HUES6 (cell line): Measurements from ENCODE around the gene NRP2.

Experiments
- H3K27ac ChIP-seq: 2 replicates; pipeline ENCODE4 v1.7.0; 2013; ENCODE audit warnings: low read depth, mild to moderate bottlenecking, low read length, inconsistent platforms
- H3K27me3 ChIP-seq: 2 replicates; pipeline ENCODE4 v1.6.1; 2013; ENCODE audit warnings: low read length; ENCODE audit not compliant: control insufficient read depth, insufficient read depth
- H3K36me3 ChIP-seq: 2 replicates; pipeline ENCODE4 v1.6.1; 2013; ENCODE audit warnings: low read length; ENCODE audit not compliant: control insufficient read depth, insufficient read depth
- H3K4me1 ChIP-seq: 2 replicates; pipeline ENCODE4 v1.6.1; 2013; ENCODE audit warnings: low read length; ENCODE audit not compliant: control insufficient read depth, insufficient read depth
- H3K4me3 ChIP-seq: 2 replicates; pipeline ENCODE4 v1.5.1; 2013; ENCODE audit warnings: low read depth, low read length
- H3K9ac ChIP-seq: one replicate; pipeline ENCODE4 v1.6.1; 2013; ENCODE audit warnings: mild to moderate bottlenecking, low read length
- H3K9me3 ChIP-seq: 2 replicates; pipeline ENCODE4 v1.6.1; 2013; ENCODE audit warnings: low read depth, low read length; ENCODE audit not compliant: control insufficient read depth, insufficient read depth

NRP2 gene

GRCh38 chr2:205733082-205733481, 50.8 kb downstream of the NRP2 start:
- Histone ChIP-seq H3K4me1 (peaks cover 60% of the 10 kb centered on the region), H3K9me3 (no peaks in the 10 kb centered on the region), H3K4me3 (no peak overlapping the region), H3K36me3 (peaks cover 39% of the 10 kb centered on the region), H3K27me3 (no peaks in the 10 kb centered on the region), H3K27ac (0 out of 2 replicates have a peak overlapping the region, but pooled peaks have one; percentile 45), H3K9ac (no peak overlapping the region)

GRCh38 chr2:205733648-205734047, 51.3 kb downstream of the NRP2 start:
- Histone ChIP-seq H3K9ac (no peak overlapping the region), H3K27ac (0 out of 2 replicates have a peak overlapping the region, but pooled peaks have one; percentile 45), H3K27me3 (no peaks in the 10 kb centered on the region), H3K9me3 (no peaks in the 10 kb centered on the region), H3K4me3 (no peak overlapping the region), H3K4me1 (peaks cover 62% of the 10 kb centered on the region), H3K36me3 (peaks cover 33% of the 10 kb centered on the region; the same call in 1 of the 2 replicates)

GRCh38 chr2:205734436-205735037, 52.2 kb downstream of the NRP2 start:
- H3K9me3 ChIP-seq = no peaks in the 10 kb centered on the region
- no peak overlapping the region for H3K4me3 ChIP-seq
- H3K27me3 ChIP-seq = no peaks in the 10 kb centered on the region
- H3K36me3 ChIP-seq = peaks cover 28% of the 10 kb centered on the region; the same call in 1 of the 2 replicates
- H3K27ac ChIP-seq = peak overlapping the region; percentile 90
- H3K9ac ChIP-seq = peak overlapping the region; percentile 40
- H3K4me1 ChIP-seq = peaks cover 57% of the 10 kb centered on the region

- Histone ChIP-seq H3K27ac (no peak overlapping the region), H3K27me3 (no peaks in the 10 kb centered on the region), H3K9me3 (no peaks in the 10 kb centered on the region), H3K9ac (no peak overlapping the region), H3K36me3 (peaks cover 55% of the 10 kb centered on the region), H3K4me1 (peaks cover 30% of the 10 kb centered on the region), H3K4me3 (no peak overlapping the region)
These were observed 56.0 kb downstream of the NRP2 start for GRCh38 chr2:205738117-205738968.

GRCh38 chr2:205739620-205740019, 57.3 kb downstream of the NRP2 start:
- Histone ChIP-seq H3K27me3 (no peaks in the 10 kb centered on the region), H3K36me3 (peaks cover 65% of the 10 kb centered on the region), H3K9me3 (no peaks in the 10 kb centered on the region), H3K9ac (no peak overlapping the region), H3K27ac (no peak overlapping the region), H3K4me1 (peaks cover 18% of the 10 kb centered on the region), H3K4me3 (no peak overlapping the region)

GRCh38 chr2:205740381-205740780, 58.1 kb downstream of the NRP2 start:
- Histone ChIP-seq H3K9ac (no peak overlapping the region), H3K36me3 (peaks cover 67% of the 10 kb centered on the region), H3K4me3 (no peak overlapping the region), H3K4me1 (peaks cover 13% of the 10 kb centered on the region; the same call in 1 of the 2 replicates), H3K27me3 (no peaks in the 10 kb centered on the region), H3K9me3 (no peaks in the 10 kb centered on the region), H3K27ac (no peak overlapping the region)

- no peak overlapping the region for H3K4me3 ChIP-seq
- H3K9ac ChIP-seq = no peak overlapping the region
- peaks cover 13% of the 10 kb centered on the region; the same call in 1 of the 2 replicates for H3K4me1 ChIP-seq
- H3K27ac ChIP-seq = no peak overlapping the region
- peaks cover 77% of the 10 kb centered on the region for H3K36me3 ChIP-seq
- H3K27me3 ChIP-seq = no peaks in the 10 kb centered on the region
- H3K9me3 ChIP-seq = no peaks in the 10 kb centered on the region
These were observed 59.1 kb downstream of the NRP2 start for GRCh38 chr2:205741256-205741978.

GRCh38 chr2:205743137-205743536, 60.8 kb downstream of the NRP2 start:
- Histone ChIP-seq H3K4me3 (no peak overlapping the region), H3K27me3 (no peaks in the 10 kb centered on the region), H3K9ac (no peak overlapping the region), H3K4me1 (peaks cover 17% of the 10 kb centered on the region), H3K27ac (no peak overlapping the region), H3K9me3 (no peaks in the 10 kb centered on the region), H3K36me3 (peaks cover 71% of the 10 kb centered on the region)

GRCh38 chr2:205744074-205744591, 61.8 kb downstream of the NRP2 start:
- Histone ChIP-seq H3K4me1 (peaks cover 21% of the 10 kb centered on the region), H3K9me3 (no peaks in the 10 kb centered on the region), H3K9ac (no peak overlapping the region), H3K36me3 (peaks cover 75% of the 10 kb centered on the region), H3K4me3 (no peak overlapping the region), H3K27ac (no peak overlapping the region), H3K27me3 (no peaks in the 10 kb centered on the region)

GRCh38 chr2:205745661-205746419, 63.5 kb downstream of the NRP2 start:
- H3K27ac ChIP-seq = no peak overlapping the region
- no peaks in the 10 kb centered on the region for H3K27me3 ChIP-seq
- H3K9me3 ChIP-seq = no peaks in the 10 kb centered on the region
- H3K36me3 ChIP-seq = peaks cover 74% of the 10 kb centered on the region
- no peak overlapping the region for H3K9ac ChIP-seq
- peaks cover 26% of the 10 kb centered on the region for H3K4me1 ChIP-seq
- no peak overlapping the region for H3K4me3 ChIP-seq
